Measurements from ENCODE around the gene OTOF. TPM values are rescaled to one million over a fixed set of nuclear protein-coding genes. Genes with fewer than 3 reads are reported as not detected.

OTOF gene
- total RNA-seq, 1 experiment from 2014 or later = not detected

DNA sequence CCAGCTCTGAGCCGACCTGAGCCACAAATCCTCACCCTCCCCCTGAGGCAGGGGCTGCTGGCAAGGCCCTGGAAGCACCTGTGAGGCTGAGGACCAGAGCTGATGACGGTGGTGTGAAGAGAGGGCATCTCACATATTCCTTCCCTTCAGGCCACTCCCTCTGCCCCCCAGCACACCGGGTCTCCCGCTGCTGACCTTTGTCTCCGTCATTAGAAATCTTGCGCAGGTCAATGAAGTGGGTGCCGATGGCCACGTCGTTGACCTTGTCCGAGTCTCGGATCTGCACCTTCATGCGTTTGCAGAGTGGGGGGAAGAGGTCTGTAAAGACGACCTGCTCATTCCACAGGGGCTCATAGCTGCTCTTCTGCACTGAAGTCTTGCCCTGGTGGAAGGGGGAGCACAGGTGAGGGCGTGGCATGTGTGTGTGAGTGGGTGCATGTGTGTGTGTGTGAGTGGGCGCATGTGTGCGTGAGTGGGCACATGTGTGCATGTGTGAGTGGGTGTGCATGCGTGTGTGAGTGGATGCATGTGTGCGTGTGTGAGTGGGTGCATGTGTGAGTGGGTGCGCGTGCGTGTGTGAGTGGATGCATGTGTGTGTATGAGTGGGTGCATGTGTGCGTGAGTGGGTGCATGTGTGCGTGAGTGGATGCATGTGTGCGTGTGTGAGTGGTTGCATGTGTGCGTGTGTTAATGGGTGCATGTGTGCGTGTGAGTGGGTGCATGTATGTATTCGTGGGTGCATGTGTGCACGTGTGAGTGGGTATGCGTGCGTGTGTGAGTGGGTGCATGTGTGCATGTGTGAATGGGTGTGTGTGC is 4.5 kb upstream of the OTOF start:
- Histone ChIP-seq H3K9me3 (replicated peaks) (no peaks in the 10 kb centered on the region), H3K4me1 (replicated peaks) (no peaks in the 10 kb centered on the region), H3K27me3 (replicated peaks) (no peaks in the 10 kb centered on the region), H3K4me3 (no peak overlapping the region), H3K36me3 (no peaks in the 10 kb centered on the region), H3K27ac (no peak overlapping the region)
- DNase-seq (ENCODE audit: low read depth in 1 of 2, low spot score in 2 of 2) = no peak

DNA sequence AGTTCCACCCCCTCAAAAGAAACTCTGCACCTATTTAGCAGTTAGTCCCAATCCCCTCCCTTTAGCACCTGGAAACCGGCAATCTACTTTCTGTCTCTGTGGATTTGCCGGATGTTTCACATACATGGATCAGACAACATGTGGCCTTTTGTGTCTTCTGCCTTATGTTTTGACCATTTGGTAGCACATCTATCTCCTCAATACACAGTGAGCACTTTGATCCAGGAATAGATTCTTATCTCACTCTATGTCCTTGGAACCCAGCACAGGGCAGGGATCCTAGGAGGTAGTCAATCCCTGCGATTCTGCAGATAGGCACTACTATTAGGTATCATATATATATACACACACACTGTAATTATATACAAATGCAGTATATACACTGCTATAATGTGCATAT is 3.8 kb upstream of the OTOF start:
- H3K27me3 ChIP-seq (replicated peaks) = no peaks in the 10 kb centered on the region
- no peaks in the 10 kb centered on the region for H3K4me1 ChIP-seq (replicated peaks)
- no peak overlapping the region for H3K27ac ChIP-seq
- no peaks in the 10 kb centered on the region for H3K36me3 ChIP-seq
- H3K4me3 ChIP-seq = no peak overlapping the region
- DNase-seq (ENCODE audit: low read depth in 1 of 2, low spot score in 2 of 2) = no peak
- no peaks in the 10 kb centered on the region for H3K9me3 ChIP-seq (replicated peaks)

DNA sequence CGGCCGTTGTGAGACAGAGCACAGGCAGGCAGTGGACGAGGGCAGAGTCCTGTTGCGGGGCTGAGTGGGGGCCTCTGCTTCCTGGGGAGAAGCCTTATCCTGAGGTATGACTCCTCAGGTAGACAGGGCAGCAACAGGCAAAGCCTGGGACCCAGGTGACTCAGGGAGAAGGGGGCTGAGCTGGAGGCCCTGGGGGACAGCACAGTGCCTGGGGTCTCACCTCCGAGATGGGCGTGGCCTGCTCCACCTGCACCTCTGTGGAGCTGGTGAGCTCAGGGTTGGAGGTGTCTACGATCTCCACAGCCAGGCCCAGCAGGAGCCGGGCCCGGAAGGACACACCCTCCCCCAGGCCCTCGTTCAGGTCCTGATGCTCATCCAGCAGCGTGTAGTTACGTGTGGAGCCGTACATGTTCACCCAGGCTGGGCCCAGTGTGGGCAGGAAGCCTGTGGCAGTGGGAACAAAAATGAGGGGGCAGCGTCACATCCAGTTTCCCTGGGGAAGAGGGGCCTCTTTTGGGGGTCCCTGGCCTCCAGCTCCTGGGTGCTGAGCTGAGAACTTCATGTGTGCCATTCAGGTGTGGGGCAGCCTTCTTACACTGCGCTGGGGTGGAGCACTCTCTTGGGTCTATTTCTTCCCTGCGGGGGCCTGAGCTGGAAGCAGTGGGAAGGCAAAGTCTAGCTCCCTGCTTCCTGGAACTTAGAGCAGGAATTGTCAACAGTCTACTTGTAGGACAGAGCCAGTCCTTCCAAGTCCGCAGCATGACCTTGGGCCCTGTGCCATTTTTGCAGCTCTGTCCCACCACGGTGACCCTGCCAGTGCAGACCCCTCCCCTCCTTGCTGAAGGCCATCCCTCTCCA is 2.9 kb upstream of the OTOF start:
- H3K36me3 ChIP-seq = no peaks in the 10 kb centered on the region
- DNase-seq (ENCODE audit: low read depth in 1 of 2, low spot score in 2 of 2) = no peak
- no peaks in the 10 kb centered on the region for H3K4me1 ChIP-seq (replicated peaks)
- no peaks in the 10 kb centered on the region for H3K27me3 ChIP-seq (replicated peaks)
- H3K4me3 ChIP-seq = no peak overlapping the region
- no peaks in the 10 kb centered on the region for H3K9me3 ChIP-seq (replicated peaks)
- no peak overlapping the region for H3K27ac ChIP-seq

DNA sequence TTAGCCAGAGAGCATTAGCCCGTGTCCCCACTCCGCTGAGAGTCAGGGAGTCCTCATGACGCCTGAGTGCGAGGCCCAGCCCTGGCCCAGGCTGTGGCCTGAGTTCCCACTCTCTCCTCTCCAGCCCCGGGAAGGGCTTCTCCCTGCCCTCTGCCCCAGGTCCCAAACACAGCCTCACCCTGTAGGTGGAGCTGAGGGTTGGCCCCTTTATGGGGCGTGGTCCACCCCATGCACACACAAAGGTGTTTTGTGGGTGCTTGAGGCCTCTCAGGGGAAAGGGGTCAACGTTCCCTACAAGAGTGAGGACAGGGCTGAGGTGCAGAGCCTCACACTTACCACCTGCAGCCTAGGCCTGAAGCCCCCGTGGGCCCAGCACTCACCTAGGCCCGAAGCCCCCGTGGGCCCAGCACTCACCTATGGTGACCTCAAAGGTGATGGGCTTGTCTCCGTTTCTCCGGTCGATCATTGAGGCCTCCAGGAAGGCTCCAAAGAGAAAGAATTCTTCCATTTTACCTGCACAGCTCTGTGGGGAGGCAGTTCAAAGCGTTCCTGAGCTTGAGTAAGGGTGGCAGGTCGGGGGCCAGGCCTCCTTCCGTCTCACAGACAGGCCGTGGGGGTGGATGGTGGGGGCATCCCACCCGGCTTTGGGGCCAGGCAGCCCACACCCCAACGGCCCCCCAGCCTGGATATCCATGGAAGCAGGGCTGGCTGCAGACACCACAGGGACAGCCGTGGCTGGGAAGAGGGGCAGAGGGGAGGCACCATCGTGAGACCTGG is 2.1 kb upstream of the OTOF start:
- no peaks in the 10 kb centered on the region for H3K4me1 ChIP-seq (replicated peaks)
- H3K36me3 ChIP-seq = no peaks in the 10 kb centered on the region

DNA sequence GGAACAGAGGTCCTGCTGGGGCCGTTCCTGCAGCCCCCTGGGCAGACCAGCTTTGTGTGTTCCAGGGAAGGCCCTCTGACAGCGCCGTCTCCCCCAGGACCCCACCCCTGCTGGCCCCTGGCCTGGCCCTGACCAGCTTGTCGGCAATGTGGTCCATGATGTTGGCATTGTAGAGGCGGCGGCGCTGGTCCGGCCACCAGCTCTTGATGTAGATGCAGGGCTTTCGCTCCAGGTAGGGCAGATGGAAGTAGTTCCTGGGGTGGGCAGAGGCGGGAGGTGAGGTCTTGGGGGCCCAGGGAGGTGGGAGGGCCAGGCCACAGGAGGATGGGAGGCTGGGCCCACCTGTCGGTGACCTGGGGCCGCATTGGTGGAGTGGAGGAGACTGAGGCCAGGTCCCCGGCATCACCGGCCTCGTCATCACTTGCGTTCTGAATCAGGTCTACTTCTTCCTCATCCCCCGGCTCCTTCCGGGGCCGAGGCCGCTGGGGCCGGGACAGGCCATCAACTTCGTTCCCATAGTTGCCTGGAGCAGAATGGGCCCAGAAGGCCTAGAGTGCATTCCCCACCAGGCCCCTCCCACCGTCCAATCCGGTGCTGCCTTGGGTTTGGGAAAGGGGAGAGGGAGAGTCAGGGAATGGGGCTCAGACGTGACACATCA is 1.3 kb upstream of the OTOF start:
- no peaks in the 10 kb centered on the region for H3K4me1 ChIP-seq (replicated peaks)
- H3K4me3 ChIP-seq = no peak overlapping the region
- no peaks in the 10 kb centered on the region for H3K36me3 ChIP-seq
- no peaks in the 10 kb centered on the region for H3K27me3 ChIP-seq (replicated peaks)
- H3K27ac ChIP-seq = no peak overlapping the region
- H3K9me3 ChIP-seq (replicated peaks) = no peaks in the 10 kb centered on the region
- no peak for DNase-seq (ENCODE audit: low read depth in 1 of 2, low spot score in 2 of 2)

More for the DNA sequence above, 2.1 kb upstream of the OTOF start:
- no peaks in the 10 kb centered on the region for H3K27me3 ChIP-seq (replicated peaks)
- no peak overlapping the region for H3K27ac ChIP-seq
- H3K9me3 ChIP-seq (replicated peaks) = no peaks in the 10 kb centered on the region
- no peak overlapping the region for H3K4me3 ChIP-seq
- DNase-seq (ENCODE audit: low read depth in 1 of 2, low spot score in 2 of 2) = no peak

DNA sequence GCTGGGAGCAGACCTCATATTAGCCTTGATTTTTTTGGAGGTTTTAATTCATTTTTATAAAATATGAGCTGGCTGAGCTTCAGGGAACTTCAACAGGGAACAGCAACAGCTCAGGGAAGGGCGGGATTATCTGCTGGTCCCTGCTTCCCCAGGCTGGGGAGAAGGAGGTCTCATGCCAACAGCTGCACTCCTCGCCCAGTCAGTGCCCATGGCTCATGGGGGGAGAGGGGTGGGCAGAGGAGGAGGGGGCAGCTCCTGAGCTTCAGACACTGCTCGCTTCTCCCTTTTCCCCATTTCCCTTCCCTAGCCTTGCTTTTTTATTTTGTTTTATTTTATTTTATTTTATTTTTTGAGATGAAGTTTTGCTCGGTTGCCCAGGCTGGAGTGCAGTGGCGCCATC is 442 bp upstream of the OTOF start:
- H3K27me3 ChIP-seq (replicated peaks) = no peaks in the 10 kb centered on the region
- H3K4me1 ChIP-seq (replicated peaks) = no peaks in the 10 kb centered on the region
- no peaks in the 10 kb centered on the region for H3K9me3 ChIP-seq (replicated peaks)
- H3K36me3 ChIP-seq = no peaks in the 10 kb centered on the region
- no peak for DNase-seq (ENCODE audit: low read depth in 1 of 2, low spot score in 2 of 2)
- H3K4me3 ChIP-seq = no peak overlapping the region
- H3K27ac ChIP-seq = no peak overlapping the region

DNA sequence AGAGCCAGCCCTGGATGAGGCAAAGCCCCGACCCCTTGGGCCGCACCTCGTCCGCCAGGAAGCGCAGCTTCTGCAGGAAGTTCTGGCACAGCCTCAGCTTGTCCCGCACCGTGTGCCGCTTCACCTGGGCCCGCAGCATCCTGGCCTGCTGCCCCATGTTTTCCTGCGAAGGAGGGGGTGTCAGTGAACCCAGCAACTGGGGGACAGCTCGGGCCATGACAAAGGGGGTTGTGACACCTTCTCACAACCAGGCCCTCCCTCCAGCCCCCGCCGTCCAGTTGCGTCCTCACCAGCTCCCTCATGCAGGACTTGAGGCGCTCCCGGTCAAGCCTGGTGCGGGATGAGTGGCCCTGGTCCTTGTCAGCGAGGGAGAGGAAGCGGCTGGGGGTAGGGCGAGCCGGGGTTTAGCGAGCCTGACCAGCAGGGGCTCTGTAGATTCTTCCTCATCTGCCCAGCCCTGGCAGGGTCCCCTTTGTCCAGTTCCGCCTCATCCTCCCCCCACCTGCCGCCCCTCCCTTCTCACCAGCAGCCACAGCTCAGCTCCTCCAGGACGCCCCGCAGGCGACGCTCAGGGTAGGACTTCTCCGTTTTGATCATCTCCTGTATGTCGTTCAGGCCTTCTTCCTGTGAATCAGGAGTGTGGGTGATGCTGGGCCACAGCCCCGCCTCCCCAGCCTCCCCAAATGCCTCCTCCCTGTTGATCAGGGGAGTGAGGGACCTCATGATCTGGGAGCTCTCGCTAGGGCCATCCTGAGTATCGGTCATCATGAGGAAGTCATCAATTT is 606 bp downstream of the OTOF start:
- no peak for DNase-seq (ENCODE audit: low read depth in 1 of 2, low spot score in 2 of 2)

DNA sequence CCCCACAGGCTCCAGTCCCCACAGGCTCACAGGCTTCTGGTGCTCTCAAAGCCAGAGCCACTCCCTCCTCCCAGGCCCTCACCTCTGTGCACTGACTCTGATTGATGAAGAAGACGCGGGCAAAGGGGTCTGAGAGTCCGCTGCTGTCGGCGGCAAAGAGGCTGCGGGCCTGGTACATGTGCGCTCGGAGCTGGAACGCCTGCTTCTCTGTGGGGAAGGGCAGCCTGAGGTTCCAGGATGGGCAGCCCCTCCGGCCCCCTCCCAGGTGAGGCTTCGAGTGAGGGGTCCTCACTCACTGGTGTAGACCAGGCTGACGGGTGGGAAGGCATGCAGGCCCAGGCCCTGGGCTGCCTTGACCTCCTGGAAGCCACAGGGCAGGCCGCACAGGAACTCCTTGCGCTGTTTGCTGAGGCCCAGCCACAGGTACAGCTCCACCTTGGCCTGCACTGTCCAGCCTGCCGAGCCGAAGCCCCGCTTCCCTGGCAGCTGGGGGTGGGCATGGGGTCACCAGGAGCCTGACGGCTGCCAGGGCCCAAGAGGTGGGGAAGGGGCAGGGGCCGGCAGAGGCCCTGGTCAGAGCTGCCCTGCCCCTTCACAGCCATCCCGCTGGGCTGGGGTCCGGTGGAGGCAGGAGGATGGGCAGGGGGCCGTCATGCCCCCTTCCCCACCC is 2.0 kb downstream of the OTOF start:
- H3K4me3 ChIP-seq = no peak overlapping the region

More for the DNA sequence above, 606 bp downstream of the OTOF start:
- H3K27ac ChIP-seq = no peak overlapping the region
- H3K9me3 ChIP-seq (replicated peaks) = no peaks in the 10 kb centered on the region
- H3K4me3 ChIP-seq = no peak overlapping the region
- H3K27me3 ChIP-seq (replicated peaks) = no peaks in the 10 kb centered on the region
- H3K4me1 ChIP-seq (replicated peaks) = no peaks in the 10 kb centered on the region
- H3K36me3 ChIP-seq = no peaks in the 10 kb centered on the region

DNA sequence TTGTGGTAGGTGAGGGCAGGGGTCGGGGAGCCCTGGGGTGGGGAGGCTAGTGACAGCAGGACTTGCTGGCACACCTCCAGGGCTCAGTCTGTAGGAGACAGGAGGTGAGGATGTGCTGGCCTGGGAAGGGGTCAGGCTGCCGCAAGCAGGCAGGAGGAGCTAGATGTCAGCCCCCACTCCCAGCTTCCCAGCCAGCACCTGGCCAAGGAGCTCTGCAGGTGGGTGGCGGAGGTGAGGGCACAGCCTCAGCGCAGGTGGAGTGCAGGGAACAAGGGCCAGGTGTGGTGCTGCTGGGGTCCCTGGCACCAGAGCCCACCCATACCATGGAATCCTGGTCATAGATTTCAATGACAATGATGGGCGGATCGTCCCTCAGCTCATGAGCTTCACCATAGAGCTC is 2.9 kb downstream of the OTOF start:
- H3K4me3 ChIP-seq = no peak overlapping the region
- no peaks in the 10 kb centered on the region for H3K27me3 ChIP-seq (replicated peaks)
- H3K9me3 ChIP-seq (replicated peaks) = no peaks in the 10 kb centered on the region
- H3K36me3 ChIP-seq = no peaks in the 10 kb centered on the region
- no peak overlapping the region for H3K27ac ChIP-seq
- no peak for DNase-seq (ENCODE audit: low read depth in 1 of 2, low spot score in 2 of 2)
- no peaks in the 10 kb centered on the region for H3K4me1 ChIP-seq (replicated peaks)

More for the DNA sequence above, 2.0 kb downstream of the OTOF start:
- no peak for DNase-seq (ENCODE audit: low read depth in 1 of 2, low spot score in 2 of 2)
- no peaks in the 10 kb centered on the region for H3K4me1 ChIP-seq (replicated peaks)
- no peak overlapping the region for H3K27ac ChIP-seq
- no peaks in the 10 kb centered on the region for H3K36me3 ChIP-seq
- no peaks in the 10 kb centered on the region for H3K9me3 ChIP-seq (replicated peaks)
- no peaks in the 10 kb centered on the region for H3K27me3 ChIP-seq (replicated peaks)

DNA sequence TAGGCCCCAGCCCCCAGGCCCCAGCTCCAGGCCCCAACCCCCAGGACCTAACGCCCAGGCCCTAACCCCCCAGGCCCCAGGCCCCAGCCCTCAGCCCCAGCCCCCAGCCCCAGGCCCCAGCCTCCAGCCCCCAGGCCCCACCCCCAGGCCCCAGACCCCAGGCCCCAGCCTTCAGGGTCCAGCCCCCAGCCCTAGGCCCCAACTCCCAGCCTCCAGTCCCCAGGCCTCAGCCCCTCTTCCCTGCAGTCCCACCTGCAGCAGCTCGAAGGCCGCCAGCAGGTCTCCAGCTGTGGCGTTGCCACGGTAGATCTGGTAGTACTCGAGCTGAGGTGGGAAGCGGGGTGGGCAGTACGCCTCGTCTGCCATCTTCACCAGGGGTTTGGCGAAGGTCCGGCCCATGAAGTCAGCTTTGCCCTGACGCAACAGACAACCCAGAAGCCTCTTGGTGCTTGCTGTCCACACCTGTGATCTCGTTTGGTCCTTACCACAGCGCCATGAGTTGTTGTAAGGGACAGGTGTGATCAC is 3.6 kb downstream of the OTOF start:
- no peak overlapping the region for H3K27ac ChIP-seq
- no peaks in the 10 kb centered on the region for H3K27me3 ChIP-seq (replicated peaks)
- no peak for DNase-seq (ENCODE audit: low read depth in 1 of 2, low spot score in 2 of 2)
- no peak overlapping the region for H3K4me3 ChIP-seq
- no peaks in the 10 kb centered on the region for H3K36me3 ChIP-seq
- H3K4me1 ChIP-seq (replicated peaks) = no peaks in the 10 kb centered on the region
- H3K9me3 ChIP-seq (replicated peaks) = peaks cover 3% of the 10 kb centered on the region

DNA sequence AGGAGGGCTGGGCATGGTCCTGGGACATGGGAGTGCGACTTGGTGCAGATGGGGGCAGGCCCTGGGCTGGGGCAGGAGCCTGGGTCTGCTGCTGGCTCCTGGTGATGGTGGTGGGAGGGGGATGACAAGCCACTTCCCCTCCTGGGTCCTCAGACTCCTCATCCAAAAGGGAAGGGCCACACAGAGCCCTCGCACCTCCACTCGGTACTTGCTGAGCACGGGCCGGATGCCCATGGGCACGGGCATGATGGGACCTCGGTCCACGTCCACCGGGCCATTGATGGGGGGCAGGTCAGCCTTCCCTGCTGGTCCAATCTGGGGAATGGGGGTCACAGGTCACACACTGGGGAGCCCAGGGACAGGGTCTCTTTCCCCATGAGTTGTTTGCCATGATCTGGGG is 4.1 kb downstream of the OTOF start:
- Histone ChIP-seq H3K4me1 (replicated peaks) (no peaks in the 10 kb centered on the region), H3K36me3 (no peaks in the 10 kb centered on the region), H3K27me3 (replicated peaks) (no peaks in the 10 kb centered on the region), H3K27ac (no peak overlapping the region), H3K4me3 (no peak overlapping the region), H3K9me3 (replicated peaks) (peaks cover 5% of the 10 kb centered on the region)
- no peak for DNase-seq (ENCODE audit: low read depth in 1 of 2, low spot score in 2 of 2)

Data from SJSA1 (cell line).